ENCODE measurements around the gene PLA1A.
"Not testable (repeated sequence)": the region's sequence is repeated elsewhere in the genome, so short reads cannot be mapped to it uniquely, and the experiment has no call there.

Gene PLA1A

GRCh38 chr3:119579366-119580066, 18.2 kb upstream of the PLA1A start, which contains the start of gene ADPRH:
Gene ADPRH, plus strand, starts transcription at chr3:119579492. Its CDS starts 2,678 bp downstream, at chr3:119582170.
- DNase-seq = peak; percentile 71

- peak; percentile 71 for DNase-seq
These were observed 17.5 kb upstream of the PLA1A start for GRCh38 chr3:119580067-119580760.

- no peak for DNase-seq
These were observed 15.5 kb upstream of the PLA1A start for GRCh38 chr3:119582178-119582577.

GRCh38 chr3:119585208-119585607, 12.5 kb upstream of the PLA1A start:
- no peak for DNase-seq

DNA sequence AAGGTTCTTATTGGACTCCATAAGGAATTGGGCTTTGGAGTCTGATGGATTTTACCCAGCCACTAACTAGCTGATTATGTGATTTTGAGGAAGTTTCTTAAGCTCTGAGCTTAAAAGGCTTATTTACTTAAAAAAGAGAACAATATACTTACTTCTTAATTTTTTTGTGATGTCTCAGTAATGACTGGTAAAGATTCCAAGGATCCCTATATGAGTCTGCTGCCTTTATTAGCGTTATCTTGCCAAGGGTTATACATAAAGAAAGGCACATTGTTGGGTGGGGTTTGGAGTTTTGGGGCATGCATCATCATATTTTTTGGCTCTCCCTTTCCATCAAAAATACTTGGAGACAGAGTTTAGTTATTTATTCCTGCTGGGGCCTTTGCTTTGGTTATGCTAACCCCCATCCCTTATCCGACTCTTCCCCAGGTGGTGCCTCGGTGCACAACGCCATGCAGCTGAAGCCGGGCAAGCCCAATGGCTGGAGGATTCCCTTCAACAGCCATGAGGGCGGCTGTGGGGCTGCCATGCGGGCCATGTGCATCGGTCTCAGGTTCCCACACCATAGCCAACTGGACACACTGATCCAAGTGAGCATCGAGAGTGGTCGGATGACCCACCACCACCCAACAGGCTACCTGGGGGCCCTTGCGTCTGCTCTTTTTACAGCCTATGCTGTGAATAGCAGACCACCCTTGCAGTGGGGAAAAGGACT, 11.7 kb upstream of the PLA1A start:
- no peak for DNase-seq

DNA sequence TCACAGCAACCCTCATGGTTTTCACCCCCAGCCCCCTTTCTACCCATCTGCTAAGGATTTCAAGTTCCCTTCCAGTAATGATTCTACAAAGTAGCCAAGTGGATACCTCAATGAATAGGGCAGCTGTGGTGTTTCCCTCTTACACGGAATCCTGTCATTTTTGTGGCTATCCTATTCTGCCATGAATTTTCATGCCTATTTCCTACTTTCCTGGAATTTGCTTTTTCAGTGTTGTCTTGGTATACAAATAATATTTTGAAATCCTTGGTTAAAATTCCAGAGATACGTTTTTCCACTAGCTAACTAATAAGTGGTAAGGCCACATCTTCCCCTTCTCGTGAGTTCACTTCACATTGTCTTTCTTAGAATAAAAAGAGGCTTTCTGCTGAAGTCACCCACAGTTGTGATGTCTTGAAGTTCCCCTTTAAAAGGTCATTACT, 10.9 kb upstream of the PLA1A start:
- DNase-seq = no peak

- no peak for DNase-seq
These were observed 9.6 kb upstream of the PLA1A start for GRCh38 chr3:119588112-119588511.

DNA sequence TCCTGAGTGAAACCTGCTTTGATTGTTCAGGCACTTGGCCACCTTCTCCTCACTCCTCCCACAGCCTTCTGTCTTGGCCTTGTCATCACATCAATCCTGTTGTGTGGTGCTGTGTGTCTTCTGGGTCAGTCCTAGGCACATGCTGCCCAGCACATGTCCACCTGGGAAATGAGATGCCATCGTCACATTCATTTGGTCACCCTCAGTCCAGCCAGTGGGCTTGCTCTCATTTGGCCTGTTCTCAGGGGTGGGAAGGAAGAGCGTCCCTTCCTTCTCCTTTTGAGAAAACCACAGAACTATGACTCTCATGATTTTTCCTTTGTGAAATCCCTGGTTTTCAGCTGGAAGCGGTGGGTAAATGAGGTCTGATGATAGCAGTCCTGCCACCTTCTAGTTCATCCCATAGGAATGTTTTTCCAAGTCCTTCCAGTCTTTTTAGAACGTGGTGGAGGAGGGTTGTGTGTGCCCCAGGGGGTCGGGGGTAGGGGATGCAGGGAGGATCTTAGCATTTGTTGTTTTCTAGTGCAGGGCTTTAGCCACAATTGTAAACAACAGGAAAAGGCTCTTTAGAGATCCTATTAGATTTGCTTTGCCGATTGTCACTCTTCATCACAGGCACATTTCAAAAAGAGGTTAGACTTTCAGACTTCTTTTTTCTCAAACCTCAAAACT, 8.4 kb upstream of the PLA1A start:
- no peak for DNase-seq

DNA sequence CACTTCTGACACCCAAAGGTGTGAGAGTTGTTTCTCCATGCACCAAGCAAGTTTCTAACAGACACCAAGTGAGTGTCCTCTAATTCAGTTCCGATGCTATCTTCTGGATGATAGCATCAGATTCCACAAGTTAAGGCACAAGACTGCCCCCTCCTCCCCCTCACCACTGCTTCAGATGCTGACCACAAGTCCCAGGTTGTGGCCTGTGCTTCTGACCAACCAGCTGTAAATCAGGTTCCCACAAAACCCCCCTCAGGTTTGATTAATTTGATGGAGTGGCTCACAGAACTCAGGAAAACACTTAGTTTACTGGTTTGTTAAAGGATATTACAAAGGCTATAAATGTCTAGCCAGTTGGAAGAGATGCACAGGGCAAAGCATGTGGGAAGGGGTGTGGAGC, 7.0 kb upstream of the PLA1A start:
- no peak for DNase-seq

GRCh38 chr3:119592861-119593260, 4.8 kb upstream of the PLA1A start:
- DNase-seq = no peak

- DNase-seq = no peak
These were observed 3.6 kb upstream of the PLA1A start for GRCh38 chr3:119594066-119594465.

GRCh38 chr3:119594929-119595328, 2.8 kb upstream of the PLA1A start:
- not testable (repeated sequence) for DNase-seq

DNA sequence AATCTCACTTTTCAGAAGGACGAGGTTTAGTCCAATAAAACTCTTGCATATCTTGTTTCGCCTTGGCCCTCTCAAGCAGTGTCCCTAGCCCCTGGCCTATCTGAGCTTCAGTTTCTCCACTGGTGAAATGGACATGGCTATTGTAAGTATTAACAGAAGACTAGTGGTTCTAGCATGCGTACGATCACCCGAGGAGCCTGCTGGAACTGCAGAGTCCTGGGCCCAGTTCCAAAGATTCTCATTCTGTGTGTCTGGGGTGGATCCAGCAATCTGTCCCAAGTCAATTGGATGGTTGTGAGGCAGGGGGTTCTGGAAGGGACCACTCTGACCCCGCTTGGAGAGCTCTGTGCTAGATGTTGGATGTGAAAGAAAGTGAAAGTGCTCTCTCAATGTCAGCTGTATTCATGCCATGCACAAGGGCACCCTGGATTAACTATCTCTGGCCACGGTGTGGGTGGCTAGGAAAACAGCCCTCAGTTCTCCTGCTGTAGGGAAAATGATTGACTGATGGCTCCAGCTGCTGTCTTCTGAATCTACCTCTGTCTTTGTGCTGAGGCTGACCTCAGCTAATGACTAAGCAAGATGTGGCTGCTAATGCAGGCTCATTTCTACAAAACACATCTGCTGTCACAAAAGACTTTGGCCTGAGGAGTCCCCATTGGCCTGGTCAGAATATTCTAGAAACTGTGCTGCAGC, 1.9 kb upstream of the PLA1A start:
- DNase-seq = no peak

DNA sequence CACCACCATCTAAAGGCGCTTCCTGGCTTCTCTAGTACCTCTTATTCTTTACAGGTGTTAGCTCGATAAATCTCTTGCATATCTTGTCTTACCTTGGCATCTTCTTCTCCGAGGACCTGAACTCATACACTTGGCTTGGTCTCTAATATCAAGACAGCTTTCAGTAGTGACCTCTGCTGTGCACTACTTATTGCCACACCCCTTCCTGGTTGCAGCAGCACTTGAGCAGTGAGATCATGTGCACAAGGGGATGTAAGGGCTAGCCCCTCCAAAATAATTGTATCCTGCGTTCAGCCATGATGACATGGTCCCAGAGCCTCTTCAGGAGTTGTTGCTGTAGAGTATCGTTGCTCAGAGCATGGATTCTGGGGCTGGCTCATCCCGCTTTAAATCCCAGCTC, 1.3 kb upstream of the PLA1A start:
- no peak for DNase-seq

GRCh38 chr3:119598410-119599098, 869 bp downstream of the PLA1A start:
- no peak for DNase-seq

DNA sequence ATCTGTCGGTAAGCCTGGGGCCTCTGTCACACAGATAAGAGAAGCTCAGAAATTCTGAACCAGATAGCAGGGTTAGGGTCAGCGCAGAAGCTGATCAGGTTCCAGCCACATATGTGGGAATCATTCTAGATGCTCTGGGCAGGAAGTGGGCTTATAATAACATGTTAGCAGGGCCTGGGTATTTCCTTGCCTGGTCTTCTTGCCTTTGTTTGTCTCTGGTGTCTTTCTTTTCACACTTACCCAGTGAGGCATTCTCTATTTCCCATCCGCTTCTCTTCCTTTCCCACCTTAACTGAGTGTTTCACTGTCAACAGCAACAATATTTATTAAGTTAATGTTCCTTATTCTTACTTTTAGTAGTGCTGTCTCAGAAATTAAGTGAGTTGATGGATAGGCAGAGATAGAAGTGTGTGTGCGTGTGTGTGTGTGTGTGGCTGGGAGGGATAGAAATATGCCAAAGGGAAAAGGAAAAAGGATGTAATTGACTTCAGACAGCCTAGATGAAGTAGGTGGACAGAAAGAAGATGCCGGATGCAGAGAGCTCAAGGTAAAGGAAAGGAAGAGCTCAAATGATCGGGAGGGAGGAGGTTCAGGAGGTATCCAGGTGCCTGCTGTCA, 2.0 kb downstream of the PLA1A start:
- DNase-seq = no peak

GRCh38 chr3:119600732-119601131, 3.0 kb downstream of the PLA1A start:
- no peak for DNase-seq

DNA sequence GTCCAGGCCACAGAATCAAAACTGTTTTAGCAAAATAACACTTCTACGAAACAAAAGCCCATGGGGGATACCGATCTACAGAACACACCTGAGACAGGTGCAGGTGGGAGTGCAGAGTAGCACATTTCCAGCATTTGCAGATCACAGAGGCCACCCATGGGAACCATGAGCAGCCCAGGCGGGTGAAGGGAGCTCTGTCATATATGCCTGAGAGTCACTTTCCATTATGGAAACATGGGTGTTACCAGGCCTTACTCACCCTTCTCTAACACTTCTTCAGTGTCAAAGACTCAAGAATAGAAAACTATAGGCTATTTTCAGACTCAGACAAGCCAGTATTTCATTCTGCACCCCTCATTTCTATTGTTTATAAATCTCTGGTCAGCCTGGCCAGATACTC, 3.5 kb downstream of the PLA1A start:
- no peak for DNase-seq

DNA sequence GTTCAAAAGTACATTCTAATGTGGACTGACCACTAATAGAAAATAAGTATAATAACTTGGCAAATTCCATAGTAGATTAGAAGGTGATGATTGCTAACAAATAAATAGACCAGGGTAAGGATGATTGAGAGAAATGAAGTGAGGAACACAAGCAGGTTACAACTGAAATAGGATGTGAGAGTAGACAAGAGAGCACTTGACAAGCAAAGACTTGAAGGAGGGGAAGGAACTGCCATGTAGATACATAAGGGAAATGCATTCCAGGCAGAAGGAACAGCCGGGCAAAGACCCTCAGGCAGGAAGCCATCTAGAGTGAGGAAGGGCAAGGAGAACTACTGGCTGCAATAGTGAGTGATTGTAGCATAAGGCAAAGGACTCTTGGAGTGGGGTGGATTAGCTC, 5.0 kb downstream of the PLA1A start:
- DNase-seq = no peak

DNA sequence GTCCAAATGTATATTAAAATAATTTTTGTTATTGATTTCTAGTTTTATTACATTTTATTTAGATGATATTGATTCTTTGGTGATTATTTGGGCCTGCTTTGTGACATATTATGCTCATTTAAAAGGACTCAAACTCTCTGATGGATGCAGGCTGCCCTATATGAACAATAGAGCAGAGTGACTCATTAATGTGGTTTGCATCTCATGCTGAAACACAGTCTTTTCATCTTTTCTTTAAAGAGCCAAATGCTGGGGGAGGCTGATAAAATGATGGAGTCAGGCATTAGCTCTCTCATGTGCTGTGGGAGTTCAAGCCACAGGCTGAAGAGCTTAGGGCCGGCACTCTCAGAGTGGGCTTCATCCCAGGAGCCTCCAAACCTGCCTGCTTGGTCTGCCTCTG, 7.2 kb downstream of the PLA1A start:
- no peak for DNase-seq

DNA sequence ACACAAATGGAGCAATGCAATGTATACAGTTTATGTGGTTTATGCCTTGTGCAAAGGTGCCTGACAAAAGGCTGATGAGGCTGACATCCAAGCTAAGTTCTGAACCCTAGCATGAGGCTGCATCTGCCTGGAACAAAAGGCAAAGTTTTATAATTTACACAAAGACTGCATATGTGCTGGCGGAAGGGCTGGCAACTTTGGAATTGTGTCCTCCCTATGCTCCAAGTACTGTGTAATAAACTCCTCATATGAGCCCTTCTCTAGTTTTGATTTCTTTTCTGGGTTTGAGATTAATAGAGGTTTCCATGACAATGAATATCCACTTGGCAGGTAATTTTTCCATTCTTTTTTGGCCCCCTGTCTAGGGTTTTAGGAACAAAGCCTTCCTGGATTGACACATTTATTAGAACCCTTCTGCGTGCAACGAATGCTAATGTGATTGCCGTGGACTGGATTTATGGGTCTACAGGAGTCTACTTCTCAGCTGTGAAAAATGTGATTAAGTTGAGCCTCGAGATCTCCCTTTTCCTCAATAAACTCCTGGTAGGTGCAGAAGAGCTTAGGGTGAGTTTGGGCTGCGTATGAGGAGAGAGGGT, 10.8 kb downstream of the PLA1A start:
- DNase-seq = no peak

All from NCI-H2227 treated with DMSO at 0.1 percent for 48 hours (cell line).